LNCAP (cell line): ENCODE data around the gene KHDC1.

Experiments
- TF ChIP-seq, protein P1 (sequence below): fragments of 450-650 bp; IDR thresholded peaks from 2 replicates; pipeline ENCODE4 v1.5.1; 2017; ENCODE audit warnings: mild to moderate bottlenecking

KHDC1 gene

DNA sequence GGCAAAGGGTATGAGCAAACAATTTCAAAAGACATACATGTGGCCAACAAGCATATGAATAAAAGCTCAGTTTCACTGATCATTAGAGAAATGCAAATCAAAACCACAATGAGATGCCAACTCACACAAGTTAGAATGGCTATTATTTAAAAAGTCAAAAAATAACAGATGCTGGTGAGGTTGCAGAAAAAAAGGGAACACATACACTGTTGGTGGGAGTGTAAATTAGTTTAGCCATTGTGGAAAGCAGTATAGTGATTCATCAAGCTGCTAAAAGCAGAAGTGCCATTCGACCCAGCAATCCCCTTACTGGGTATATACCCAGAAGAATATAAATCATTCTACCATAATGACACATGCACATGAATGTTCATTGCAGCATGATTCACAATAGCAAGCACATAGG, 31.0 kb downstream of the KHDC1 start:
- TF ChIP-seq, protein P1, sequence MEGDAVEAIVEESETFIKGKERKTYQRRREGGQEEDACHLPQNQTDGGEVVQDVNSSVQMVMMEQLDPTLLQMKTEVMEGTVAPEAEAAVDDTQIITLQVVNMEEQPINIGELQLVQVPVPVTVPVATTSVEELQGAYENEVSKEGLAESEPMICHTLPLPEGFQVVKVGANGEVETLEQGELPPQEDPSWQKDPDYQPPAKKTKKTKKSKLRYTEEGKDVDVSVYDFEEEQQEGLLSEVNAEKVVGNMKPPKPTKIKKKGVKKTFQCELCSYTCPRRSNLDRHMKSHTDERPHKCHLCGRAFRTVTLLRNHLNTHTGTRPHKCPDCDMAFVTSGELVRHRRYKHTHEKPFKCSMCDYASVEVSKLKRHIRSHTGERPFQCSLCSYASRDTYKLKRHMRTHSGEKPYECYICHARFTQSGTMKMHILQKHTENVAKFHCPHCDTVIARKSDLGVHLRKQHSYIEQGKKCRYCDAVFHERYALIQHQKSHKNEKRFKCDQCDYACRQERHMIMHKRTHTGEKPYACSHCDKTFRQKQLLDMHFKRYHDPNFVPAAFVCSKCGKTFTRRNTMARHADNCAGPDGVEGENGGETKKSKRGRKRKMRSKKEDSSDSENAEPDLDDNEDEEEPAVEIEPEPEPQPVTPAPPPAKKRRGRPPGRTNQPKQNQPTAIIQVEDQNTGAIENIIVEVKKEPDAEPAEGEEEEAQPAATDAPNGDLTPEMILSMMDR, result no peak

DNA sequence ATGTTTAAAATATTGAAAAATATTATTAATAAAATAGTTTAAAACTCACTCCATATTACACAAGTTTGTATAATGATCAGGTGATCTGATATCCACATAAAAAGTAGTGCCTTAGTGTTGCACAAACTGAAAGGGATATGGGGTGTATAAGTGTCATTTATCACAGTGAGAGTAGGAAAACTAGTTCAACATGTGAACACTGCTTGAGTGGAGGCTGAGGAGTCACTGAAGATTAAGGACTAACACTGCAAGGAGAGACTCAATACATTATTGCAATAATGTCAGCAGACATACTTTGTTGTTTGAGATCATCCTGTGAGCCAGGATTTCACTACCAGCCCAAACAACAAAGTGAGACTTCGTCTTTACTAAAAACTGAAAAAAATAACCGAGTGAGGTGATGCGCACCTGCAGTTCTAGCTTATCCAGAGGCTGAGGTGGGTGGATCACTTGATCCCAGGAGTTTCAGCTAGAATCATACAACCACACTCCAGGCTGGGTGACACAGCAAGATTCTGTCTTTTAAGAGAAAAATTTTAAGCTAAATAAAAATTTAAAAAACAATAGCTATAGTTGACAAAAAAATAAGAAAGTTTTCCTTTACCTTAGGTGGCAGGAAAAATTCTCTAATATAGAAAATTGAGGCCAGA, 35.3 kb downstream of the KHDC1 start:
- TF ChIP-seq, protein P1, result no peak

DNA sequence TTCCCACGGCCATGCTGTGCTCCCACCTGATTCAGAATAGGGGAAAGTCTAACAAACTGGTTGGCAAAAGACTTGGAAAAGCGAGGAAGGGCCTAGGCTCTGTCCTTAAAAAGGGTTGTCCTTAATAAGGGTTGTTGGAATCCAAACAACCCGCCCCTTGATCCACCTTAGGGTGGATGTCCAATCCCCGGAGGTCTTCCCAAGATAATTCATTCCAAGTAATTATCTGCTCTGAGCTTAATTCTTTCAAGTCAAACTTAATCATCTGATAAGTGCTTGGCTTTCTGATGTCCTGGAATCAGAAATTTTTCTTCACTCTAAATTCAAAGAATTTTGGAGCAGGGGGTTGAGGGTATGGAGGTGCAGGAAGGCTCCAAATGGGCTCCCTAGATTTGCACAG, 37.6 kb downstream of the KHDC1 start, which contains the start of gene KHDC1L:
Gene KHDC1L (minus strand): TSS at position 101 of the 400 bp plus-strand sequence. CDS start 88 bp downstream, at position 13.
- TF ChIP-seq, protein P1, result no peak

DNA sequence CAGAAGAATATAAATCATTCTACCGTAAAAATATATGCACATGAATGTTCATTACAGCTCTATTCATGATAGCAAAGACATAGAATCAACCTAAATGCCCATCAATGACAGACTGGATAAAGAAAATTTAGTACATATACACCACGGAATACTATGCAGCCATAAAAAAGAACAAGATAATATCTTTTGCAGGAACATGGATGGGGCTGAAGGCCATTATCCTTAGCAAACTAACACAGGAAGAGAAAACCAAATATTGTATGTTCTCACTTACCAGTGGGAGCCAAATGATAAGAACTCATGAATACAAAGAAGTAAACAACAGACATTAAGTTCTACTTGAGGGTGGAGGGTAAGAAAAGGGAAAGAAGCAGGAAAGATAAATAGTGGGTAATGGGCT, 46.1 kb downstream of the KHDC1 start:
- TF ChIP-seq, protein P1, result no peak

DNA sequence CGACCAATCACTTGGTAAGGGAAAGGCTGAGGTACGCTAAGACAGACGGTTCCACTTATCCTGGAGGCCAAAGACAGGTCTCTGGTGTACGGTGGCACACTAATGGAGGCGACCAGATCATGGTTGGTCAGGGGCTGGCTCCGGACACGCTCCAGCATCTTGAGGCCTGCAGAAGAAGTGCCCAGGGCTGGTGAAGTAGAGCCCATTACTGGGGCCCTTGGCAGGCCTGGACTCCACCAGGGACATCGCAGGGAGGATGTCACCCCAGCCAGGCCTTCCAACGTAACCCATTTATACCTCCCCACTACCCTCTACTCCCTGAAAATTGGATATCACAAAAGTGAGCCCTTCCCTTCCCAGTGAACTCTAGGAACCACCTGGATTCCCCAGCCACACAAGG, 53.9 kb downstream of the KHDC1 start:
- TF ChIP-seq, protein P1, result no peak

DNA sequence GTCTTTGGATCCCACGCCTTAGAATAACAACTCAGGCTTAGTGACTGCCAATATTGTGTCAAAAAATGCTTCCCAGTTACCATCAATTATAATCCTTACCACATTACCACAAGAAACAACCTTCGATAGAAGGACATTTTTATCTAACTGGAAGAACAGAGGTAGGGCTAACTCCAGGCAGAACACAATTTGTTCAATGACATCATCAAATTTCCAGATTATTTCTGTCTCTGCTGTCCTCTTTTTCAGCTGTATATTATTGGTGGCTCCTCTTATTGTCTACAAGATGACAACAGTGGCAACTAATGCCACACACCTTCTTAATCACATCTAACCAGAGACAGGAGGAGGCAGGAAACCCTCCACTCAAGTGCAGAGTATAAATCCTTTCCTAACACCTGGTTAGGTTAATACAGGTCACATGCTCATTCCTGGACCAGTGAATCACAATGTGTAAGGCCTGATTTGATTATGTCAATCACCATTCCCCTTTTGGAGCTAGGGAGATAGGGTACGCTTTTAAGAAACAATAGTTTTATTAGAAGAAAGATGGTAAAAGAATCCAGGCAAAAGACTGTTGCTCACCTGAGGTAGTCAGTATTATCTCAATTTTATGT, 55.7 kb downstream of the KHDC1 start:
- TF ChIP-seq, protein P1, result no peak

DNA sequence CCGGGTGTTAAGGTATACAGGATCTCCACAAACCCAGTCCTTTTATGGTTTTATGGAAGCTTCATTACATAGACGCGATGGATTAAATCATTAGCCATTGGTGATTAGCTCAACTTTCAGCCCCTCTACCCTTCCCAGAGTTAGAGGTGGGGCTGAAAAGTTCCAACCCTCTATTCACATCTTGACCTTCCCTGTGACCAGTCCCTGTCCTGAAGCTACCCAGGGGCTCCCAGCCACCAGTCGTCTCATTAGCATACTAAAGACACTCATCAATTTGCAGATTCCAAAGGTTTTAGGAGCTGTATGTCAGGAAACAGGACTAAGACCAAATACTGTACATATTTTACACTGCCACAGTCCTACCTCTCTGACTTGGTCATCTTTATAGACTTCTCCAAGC, 58.7 kb downstream of the KHDC1 start:
- TF ChIP-seq, protein P1, result no peak
